ENCODE results near the gene HPS1. TPM values are rescaled to one million over a fixed set of nuclear protein-coding genes. Genes with fewer than 3 reads are reported as not detected.

HPS1 gene
- total RNA-seq, 1 experiment from 2014 or later, result 19.1 TPM

- no TSS peak for BruUV-seq (replicated peaks)
- Histone ChIP-seq H3K9ac (ENCODE audit: low read length) (no peak overlapping the region), H3K4me2 (ENCODE audit: low read length) (no peak overlapping the region), H3K27ac (ENCODE audit: low read length) (no peak overlapping the region), H3K36me3 (ENCODE audit: low read depth, low read length) (no peaks in the 10 kb centered on the region), H3K4me1 (ENCODE audit: insufficient read depth, low read length) (peaks cover 15% of the 10 kb centered on the region), H4K20me1 (ENCODE audit: low read length) (no peaks in the 10 kb centered on the region), H2AFZ (ENCODE audit: low read length) (no peak overlapping the region), H3K4me3 (ENCODE audit: low read length) (no peak overlapping the region), H3K9me2 (replicated peaks; ENCODE audit: low read length) (no peaks in the 10 kb centered on the region), H3K79me2 (ENCODE audit: low read length) (peaks cover 11% of the 10 kb centered on the region), H3K27me3 (ENCODE audit: low read length) (no peaks in the 10 kb centered on the region), H3K9me3 (ENCODE audit: low read length) (no peaks in the 10 kb centered on the region), H3F3A (ENCODE audit: low read length, unreplicated experiment) (no peaks in the 10 kb centered on the region)
- TF ChIP-seq CTCF (conservative IDR thresholded peaks at IDR 0.05; ENCODE audit: low read depth, low read length), result no peak
- TF ChIP-seq EZH2phosphoT487 (IDR thresholded peaks at IDR 0.05; ENCODE audit: borderline replicate concordance, low read length), result no peak
- TF ChIP-seq EZH2 (IDR thresholded peaks at IDR 0.05; ENCODE audit: low read length, unreplicated experiment), result no peak
- no peak for ATAC-seq
- no peak for DNase-seq
- intact Hi-C loops (cut with micrococcal nuclease), result no loop called here
- ChIA-PET CTCF (no interaction called here), POLR2A (ENCODE audit: unreplicated experiment) (no interaction called here)
Measured at GRCh38 chr10:98416606-98417388, 29.9 kb downstream of the HPS1 start.

GRCh38 chr10:98415731-98416119 lies 31.0 kb downstream of the HPS1 start:
- H4K20me1 ChIP-seq (ENCODE audit: low read length), result no peaks in the 10 kb centered on the region
- no peaks in the 10 kb centered on the region for H3F3A ChIP-seq (ENCODE audit: low read length, unreplicated experiment)
- DNase-seq, result no peak
- H3K9me2 ChIP-seq (replicated peaks; ENCODE audit: low read length), result no peaks in the 10 kb centered on the region
- no peaks in the 10 kb centered on the region for H3K9me3 ChIP-seq (ENCODE audit: low read length)
- peaks cover 15% of the 10 kb centered on the region for H3K4me1 ChIP-seq (ENCODE audit: insufficient read depth, low read length)
- no peak overlapping the region for H3K9ac ChIP-seq (ENCODE audit: low read length)
- H3K79me2 ChIP-seq (ENCODE audit: low read length), result peaks cover 11% of the 10 kb centered on the region
- TF ChIP-seq EZH2 (IDR thresholded peaks at IDR 0.05; ENCODE audit: low read length, unreplicated experiment) (no peak), CTCF (conservative IDR thresholded peaks at IDR 0.05; ENCODE audit: low read depth, low read length) (no peak), EZH2phosphoT487 (IDR thresholded peaks at IDR 0.05; ENCODE audit: borderline replicate concordance, low read length) (no peak)
- intact Hi-C loops (cut with micrococcal nuclease), result loop anchor here (1.0 kb wide), 1 partner anchor 11 kb away; no protein-coding TSS in a partner anchor
- no peaks in the 10 kb centered on the region for H3K36me3 ChIP-seq (ENCODE audit: low read depth, low read length)
- ATAC-seq, result no peak
- BruUV-seq (replicated peaks), result no TSS peak
- H3K27ac ChIP-seq (ENCODE audit: low read length), result no peak overlapping the region
- H3K4me2 ChIP-seq (ENCODE audit: low read length), result peak overlapping the region; percentile 88; the same call in 1 of the 2 replicates
- POLR2A ChIA-PET (ENCODE audit: unreplicated experiment), result interaction anchor here (0.5 to 0.9 kb wide), 2 partner anchors 33 to 88 kb away, joined by 4 read pairs; no protein-coding TSS in a partner anchor
- no peak overlapping the region for H3K4me3 ChIP-seq (ENCODE audit: low read length)
- no peaks in the 10 kb centered on the region for H3K27me3 ChIP-seq (ENCODE audit: low read length)
- H2AFZ ChIP-seq (ENCODE audit: low read length), result no peak overlapping the region
- CTCF ChIA-PET, result no interaction called here
